Memory B cell (primary cell): ENCODE data around the gene PDE4D.

Experiments
- ATAC-seq: fragments of 150-1000 bp; cut with Tn5 transposase; 2 replicates; pipeline ENCODE4 v1.10.0; 2021; ENCODE audit warnings: low read depth, mild to moderate bottlenecking, moderate library complexity
- DNase-seq, 2 donors: peaks; one replicate each; pipeline ENCODE4 v3.0.0; 2022; ENCODE audit warnings: low spot score in 2 of 2
- H3K27ac Mint-ChIP-seq: one replicate; pipeline ENCODE4 v1.8.0; 2022; ENCODE audit warnings: mild to moderate bottlenecking, moderate library complexity, mixed read lengths
- H3K27me3 Mint-ChIP-seq: one replicate; pipeline ENCODE4 v1.8.0; 2022; ENCODE audit warnings: mixed read lengths
- H3K36me3 Mint-ChIP-seq: one replicate; pipeline ENCODE4 v1.8.0; 2022; ENCODE audit warnings: mild to moderate bottlenecking, mixed read lengths
- H3K4me1 Mint-ChIP-seq: one replicate; pipeline ENCODE4 v1.8.0; 2022; ENCODE audit warnings: mixed read lengths
- H3K4me3 Mint-ChIP-seq: one replicate; pipeline ENCODE4 v1.8.0; 2022; ENCODE audit warnings: mild to moderate bottlenecking, moderate library complexity, mixed read lengths
- H3K9me3 Mint-ChIP-seq: one replicate; pipeline ENCODE4 v1.8.0; 2022; ENCODE audit warnings: mixed read lengths

The PDE4D gene

DNA sequence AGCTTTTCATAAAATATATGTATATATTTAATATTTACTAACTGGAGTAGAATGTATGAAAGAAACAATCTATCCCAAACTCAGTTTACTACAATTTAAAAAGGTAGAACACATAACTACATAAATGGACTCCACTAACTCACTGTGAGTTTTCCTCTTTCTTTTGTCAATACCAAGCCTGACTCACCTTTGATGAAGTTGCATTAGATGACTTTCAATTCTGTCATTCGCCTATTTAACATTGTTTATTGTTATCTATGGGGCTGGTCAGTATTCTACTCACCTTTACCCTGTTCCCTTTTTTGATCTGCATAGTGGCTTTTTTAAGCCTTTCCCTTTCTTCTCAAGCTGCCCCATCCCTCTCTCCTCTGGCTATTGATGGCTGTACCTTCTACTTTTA, 680.9 kb downstream of the PDE4D start:
- no peak for DNase-seq
- Mint-ChIP-seq H3K9me3 (no peaks in the 10 kb centered on the region), H3K27me3 (no peaks in the 10 kb centered on the region), H3K36me3 (peaks cover 8% of the 10 kb centered on the region), H3K4me1 (no peaks in the 10 kb centered on the region), H3K27ac (no peak overlapping the region), H3K4me3 (no peak overlapping the region)
- no peak for ATAC-seq

DNA sequence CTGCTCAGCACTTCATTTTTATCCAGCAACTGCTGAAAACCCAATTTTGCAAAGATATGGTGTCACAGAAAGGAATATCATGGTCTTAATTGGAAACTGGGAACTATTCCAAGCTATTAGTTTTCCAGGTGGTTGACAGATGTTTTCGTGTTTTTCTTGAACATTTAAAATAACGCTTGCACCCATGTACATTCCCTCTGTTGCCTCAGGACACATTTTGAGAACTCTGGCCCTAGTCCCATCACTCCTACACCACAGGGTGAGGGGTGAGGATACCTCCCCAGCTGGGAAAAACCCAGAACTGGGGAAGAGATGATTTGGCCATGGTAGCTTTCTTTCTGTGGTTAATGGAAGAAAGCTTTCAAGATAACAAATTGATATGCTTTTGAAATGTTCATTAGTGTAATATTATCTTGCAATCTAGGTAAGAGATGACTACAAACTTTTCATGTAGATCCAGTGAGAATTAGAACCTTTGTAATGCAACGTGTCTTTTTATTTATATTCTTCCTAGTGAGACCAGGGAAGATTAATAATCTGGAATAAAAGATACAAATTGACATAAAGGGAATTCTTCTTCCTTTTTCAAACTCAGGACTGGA, 683.7 kb downstream of the PDE4D start:
- H3K27ac Mint-ChIP-seq = no peak overlapping the region
- H3K4me1 Mint-ChIP-seq = no peaks in the 10 kb centered on the region
- H3K27me3 Mint-ChIP-seq = no peaks in the 10 kb centered on the region
- H3K36me3 Mint-ChIP-seq = peaks cover 8% of the 10 kb centered on the region
- no peak for ATAC-seq
- H3K4me3 Mint-ChIP-seq = no peak overlapping the region
- no peak for DNase-seq
- no peaks in the 10 kb centered on the region for H3K9me3 Mint-ChIP-seq

DNA sequence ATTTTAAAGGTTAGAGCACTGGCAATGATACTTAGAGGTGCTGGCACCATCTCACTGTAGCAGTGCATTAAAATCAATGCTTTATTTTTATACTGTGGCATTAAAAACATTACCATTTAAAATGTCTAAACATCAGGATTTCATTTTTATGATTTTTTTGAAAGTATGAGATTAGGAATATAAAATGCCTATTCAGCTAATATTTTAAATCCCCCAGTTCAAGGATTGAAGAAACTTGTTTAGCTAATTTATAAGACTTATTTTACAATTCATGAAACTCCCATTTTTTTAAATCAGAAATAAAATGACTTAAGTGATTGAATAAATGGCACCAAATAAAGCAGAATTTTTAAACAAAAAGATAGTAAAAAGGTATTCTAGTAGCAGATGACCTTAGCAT, 685.1 kb downstream of the PDE4D start:
- Mint-ChIP-seq H3K27me3 (no peaks in the 10 kb centered on the region), H3K4me3 (no peak overlapping the region), H3K36me3 (peaks cover 5% of the 10 kb centered on the region), H3K27ac (no peak overlapping the region), H3K4me1 (no peaks in the 10 kb centered on the region), H3K9me3 (no peaks in the 10 kb centered on the region)
- DNase-seq = no peak
- ATAC-seq = no peak

DNA sequence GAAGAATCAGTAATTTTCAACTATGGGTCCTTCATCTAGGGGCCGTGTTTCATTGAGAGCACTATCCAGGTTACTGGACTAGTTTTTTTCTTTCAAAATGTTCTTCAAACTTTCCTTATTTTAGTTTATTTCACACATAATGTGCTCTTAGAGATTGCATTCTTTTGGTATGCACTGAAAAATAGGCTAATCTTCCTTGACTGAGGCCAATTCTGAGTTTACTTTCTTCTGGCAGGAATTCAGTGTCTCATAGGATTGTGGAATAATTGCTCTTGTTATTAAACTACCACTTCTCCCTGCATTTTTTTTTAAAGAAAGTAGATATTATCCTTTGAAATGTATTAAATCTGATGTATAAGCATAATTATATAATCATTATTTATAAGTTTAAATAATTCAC, 686.1 kb downstream of the PDE4D start:
- H3K4me1 Mint-ChIP-seq = no peaks in the 10 kb centered on the region
- H3K9me3 Mint-ChIP-seq = no peaks in the 10 kb centered on the region
- ATAC-seq (no peak), DNase-seq (no peak)
- H3K4me3 Mint-ChIP-seq = no peak overlapping the region
- no peak overlapping the region for H3K27ac Mint-ChIP-seq
- peaks cover 2% of the 10 kb centered on the region for H3K36me3 Mint-ChIP-seq
- H3K27me3 Mint-ChIP-seq = no peaks in the 10 kb centered on the region

DNA sequence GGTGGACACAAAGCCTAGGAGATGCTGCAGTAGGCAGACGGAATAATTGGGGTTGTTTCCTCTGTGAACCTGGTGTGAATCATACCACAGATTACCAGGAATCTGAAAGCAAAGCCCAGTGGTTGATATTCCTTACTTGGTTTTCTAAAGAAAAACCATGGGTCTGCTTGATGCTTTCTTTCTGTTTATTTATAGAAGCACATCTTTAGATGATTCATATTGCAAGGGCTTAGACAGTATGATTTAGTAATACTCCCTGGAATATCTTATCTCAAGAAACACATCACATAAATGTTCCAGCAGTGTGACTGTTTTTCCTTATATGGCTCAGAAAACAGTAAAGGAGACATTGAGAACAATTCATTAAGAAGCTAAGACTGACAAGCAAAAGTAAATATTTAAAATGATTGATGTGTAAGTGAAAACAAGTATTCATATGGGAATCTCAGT, 687.4 kb downstream of the PDE4D start:
- DNase-seq (no peak), ATAC-seq (no peak)
- Mint-ChIP-seq H3K9me3 (no peaks in the 10 kb centered on the region), H3K36me3 (peaks cover 2% of the 10 kb centered on the region), H3K4me1 (no peaks in the 10 kb centered on the region), H3K27me3 (no peaks in the 10 kb centered on the region), H3K27ac (no peak overlapping the region), H3K4me3 (no peak overlapping the region)

DNA sequence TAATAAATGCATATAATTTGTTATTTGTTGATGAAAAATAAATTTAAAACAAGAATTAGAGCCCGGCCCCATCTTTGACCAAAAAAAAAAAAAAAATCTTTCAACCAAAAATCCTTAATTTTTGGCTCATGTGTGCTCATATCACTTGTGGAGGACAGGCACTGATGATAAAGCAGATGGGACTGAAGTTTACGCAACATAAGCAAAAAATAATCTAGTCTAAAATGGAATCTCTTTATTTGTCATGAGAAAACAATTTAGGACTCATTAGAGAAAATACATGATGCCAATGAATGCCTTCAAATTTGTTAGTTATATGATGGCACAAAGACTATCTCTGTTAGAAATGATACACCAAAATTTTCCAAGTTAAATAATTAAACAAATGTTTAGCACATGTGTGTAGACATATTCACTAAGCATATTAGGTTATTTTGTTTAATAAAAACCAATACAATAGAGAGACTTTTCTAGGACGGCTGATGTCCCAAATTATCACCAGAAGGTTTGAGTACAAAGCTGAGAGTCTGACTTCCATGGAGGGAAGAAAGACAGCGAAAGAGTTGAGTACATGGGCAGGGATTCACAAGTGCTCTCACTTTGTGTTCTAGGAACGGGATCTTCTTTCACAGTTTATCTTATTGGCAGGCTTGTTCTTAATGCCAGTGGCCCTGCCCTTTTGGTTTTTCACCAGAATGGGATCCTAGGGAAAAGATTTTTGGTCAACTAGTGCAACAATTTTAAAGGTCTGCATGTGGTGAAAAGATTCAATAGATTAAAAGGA, 689.2 kb downstream of the PDE4D start:
- DNase-seq = no peak
- Mint-ChIP-seq H3K4me3 (no peak overlapping the region), H3K9me3 (no peaks in the 10 kb centered on the region), H3K36me3 (peaks cover 2% of the 10 kb centered on the region), H3K27me3 (no peaks in the 10 kb centered on the region), H3K27ac (no peak overlapping the region), H3K4me1 (no peaks in the 10 kb centered on the region)
- ATAC-seq = no peak

DNA sequence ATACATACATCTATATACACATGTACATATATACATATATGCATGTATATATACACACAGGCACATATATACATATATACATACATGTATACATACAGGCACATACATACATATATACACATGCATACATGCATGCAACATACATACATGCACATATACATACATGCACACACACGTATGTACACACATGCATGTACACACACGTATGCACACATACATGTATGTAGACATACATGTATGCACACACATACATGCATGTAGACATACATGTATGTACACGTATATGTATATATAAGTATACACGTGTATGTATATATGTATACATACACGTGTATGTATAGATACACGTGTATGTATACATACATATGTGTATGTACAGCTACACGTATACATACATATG, 693.7 kb downstream of the PDE4D start:
- DNase-seq = no peak
- Mint-ChIP-seq H3K27me3 (no peaks in the 10 kb centered on the region), H3K4me3 (no peak overlapping the region), H3K27ac (no peak overlapping the region), H3K4me1 (no peaks in the 10 kb centered on the region), H3K9me3 (no peaks in the 10 kb centered on the region), H3K36me3 (peaks cover 2% of the 10 kb centered on the region)
- ATAC-seq = no peak

DNA sequence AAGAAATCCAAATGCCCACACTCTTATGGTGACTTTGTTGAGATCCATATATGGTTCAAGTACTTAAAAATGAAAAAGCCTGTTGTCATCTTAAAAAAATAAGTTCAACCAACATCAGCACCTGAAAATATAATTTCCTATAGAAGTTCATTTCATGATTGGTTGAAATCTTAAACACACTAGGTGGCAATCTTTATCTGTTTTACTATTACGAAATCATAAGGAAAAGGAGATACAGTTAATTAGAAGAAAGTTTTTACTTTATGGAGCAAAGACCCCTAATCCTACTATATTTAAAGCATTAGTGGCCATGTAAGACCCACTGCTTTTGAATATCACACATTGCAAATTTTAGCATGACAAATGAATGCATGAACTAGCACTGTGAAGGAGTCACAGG, 694.7 kb downstream of the PDE4D start:
- Mint-ChIP-seq H3K4me1 (no peaks in the 10 kb centered on the region), H3K4me3 (no peak overlapping the region), H3K27me3 (no peaks in the 10 kb centered on the region), H3K27ac (peak overlapping the region; percentile 9), H3K36me3 (peaks cover 7% of the 10 kb centered on the region), H3K9me3 (no peaks in the 10 kb centered on the region)
- ATAC-seq (no peak), DNase-seq (no peak)

DNA sequence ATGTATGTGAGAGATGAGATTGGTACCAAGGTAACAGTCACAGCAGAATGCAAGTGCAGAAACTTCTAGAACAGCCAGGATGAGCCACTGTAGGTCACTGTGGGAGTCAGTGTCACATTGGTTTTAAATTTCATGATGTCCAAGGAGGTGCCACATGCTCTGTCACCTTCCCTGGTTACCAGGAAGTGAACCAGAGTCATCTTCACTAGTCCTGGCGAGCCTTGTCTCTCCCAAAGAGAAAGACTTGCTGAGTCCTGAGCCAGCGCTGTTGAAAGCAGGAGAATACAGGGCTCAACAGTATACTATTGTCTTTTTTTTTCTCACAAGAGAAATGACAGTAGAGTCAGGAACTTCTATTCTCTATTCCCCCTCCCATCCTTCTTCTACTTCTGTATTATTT, 695.2 kb downstream of the PDE4D start:
- ATAC-seq (no peak), DNase-seq (no peak)
- Mint-ChIP-seq H3K27me3 (no peaks in the 10 kb centered on the region), H3K36me3 (peaks cover 5% of the 10 kb centered on the region), H3K9me3 (no peaks in the 10 kb centered on the region), H3K4me3 (no peak overlapping the region), H3K27ac (peak overlapping the region; percentile 9), H3K4me1 (no peaks in the 10 kb centered on the region)

DNA sequence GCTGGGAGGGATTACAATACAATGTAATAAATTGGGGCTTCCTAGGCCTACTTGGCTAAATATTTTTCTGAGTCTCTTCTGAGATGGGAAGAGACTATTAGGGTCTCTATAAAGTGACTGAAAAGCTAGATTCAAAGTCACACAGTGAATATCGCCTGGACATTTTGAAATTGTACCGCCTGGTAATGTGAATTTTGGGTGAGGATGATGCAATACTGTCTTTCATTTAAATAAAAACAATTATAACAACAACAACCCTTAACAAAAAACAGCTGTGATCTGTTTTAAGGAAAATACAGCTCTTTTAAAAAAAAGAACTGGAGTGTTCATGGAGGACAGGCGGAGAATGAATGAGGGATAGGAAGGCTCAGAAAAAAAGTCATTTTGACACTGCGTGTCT, 695.6 kb downstream of the PDE4D start:
- Mint-ChIP-seq H3K27me3 (no peaks in the 10 kb centered on the region), H3K4me3 (no peak overlapping the region), H3K4me1 (no peaks in the 10 kb centered on the region), H3K9me3 (no peaks in the 10 kb centered on the region), H3K27ac (no peak overlapping the region), H3K36me3 (peaks cover 5% of the 10 kb centered on the region)
- no peak for DNase-seq
- ATAC-seq = no peak

DNA sequence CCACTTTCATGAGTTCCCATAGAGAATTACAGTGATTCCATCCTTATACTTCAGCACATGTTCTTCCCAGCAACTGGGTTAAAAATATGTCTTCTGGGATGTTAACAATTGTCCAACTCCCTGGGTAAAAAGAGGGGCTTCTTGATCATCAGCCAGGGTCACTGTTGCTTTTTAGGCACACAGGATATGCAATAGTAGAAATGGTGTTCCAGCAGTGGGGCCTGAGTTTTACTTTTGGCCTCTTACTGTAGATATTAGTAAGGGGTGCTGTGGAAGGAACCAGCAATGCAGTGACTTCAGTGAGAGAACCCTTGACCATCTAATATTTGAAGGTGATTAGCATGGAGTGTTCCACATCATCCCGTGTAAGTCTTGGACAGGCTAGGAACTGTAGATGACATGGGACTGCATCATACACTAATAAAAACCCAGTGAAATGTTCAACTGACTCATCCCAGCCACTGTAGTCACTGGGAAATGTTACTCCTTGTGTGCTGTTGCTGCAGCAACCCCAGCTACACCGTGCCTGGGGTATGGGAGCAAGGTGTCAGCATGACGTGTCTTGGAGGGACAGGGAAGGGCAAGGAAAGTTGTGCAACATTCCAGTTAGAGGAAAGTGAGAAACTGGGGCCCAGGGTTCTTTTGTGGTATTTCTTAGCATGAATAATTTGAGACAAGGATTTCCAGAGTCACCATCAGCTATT, 699.8 kb downstream of the PDE4D start:
- ATAC-seq (no peak), DNase-seq (no peak)
- H3K4me3 Mint-ChIP-seq = no peak overlapping the region
- H3K27me3 Mint-ChIP-seq = peaks cover 2% of the 10 kb centered on the region
- no peak overlapping the region for H3K27ac Mint-ChIP-seq
- no peaks in the 10 kb centered on the region for H3K4me1 Mint-ChIP-seq
- H3K9me3 Mint-ChIP-seq = no peaks in the 10 kb centered on the region
- peaks cover 5% of the 10 kb centered on the region for H3K36me3 Mint-ChIP-seq

DNA sequence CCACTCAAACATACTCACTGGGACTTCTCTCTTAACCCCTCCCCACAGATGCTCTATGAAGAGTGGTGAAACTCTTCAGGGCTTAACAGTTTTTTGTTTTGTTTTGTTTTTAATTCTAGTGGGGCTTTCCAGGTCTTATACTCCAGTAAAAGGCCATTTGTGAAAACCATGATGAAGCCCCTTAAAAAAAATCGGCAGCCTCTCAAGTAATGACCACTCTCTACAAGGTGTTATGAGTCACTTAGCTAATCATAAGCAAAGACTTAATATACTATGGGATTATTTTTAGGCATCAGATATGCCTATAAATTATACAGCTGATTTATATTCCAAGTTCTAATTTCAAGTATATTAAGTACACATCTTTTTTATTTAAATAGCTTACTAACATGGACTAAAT, 702.8 kb downstream of the PDE4D start:
- H3K4me3 Mint-ChIP-seq = no peak overlapping the region
- peaks cover 5% of the 10 kb centered on the region for H3K36me3 Mint-ChIP-seq
- H3K27ac Mint-ChIP-seq = no peak overlapping the region
- H3K27me3 Mint-ChIP-seq = peaks cover 2% of the 10 kb centered on the region
- DNase-seq (no peak), ATAC-seq (no peak)
- no peaks in the 10 kb centered on the region for H3K9me3 Mint-ChIP-seq
- peaks cover 3% of the 10 kb centered on the region for H3K4me1 Mint-ChIP-seq

DNA sequence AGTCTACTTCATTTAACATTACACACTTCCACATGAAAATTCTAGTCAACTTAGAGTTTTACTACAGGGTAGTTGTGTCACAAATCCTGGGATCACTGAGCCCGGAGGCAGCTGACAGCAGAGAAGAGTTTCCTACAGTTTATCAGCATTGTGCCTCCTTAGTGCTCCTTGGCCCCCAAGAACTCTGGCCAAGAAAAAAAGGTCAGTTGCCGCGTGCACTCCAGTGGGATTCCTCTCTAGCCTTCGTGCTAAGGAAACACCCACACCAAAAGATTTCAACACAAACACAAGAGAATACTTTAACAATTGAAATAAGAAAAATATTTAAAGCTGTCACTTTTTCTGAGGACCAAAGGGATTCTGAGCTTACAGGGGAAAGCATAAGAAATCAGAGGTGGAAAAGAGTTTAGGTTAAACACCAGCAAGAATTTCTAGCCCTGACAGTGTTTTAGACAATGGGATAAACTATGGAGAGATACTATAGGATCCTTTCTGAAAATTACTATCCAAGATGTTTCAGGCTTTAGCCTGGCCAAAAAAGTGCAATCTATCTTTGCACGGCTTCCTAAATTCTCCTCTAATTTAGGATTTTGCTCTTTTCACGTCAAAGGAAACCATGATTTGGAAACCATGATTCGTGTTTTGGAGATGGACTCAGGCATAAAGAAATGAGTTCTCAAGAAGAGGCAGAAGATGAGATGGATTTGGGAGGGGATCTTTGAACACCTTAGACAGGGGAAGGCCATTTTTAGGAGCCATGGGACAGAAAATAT, 703.9 kb downstream of the PDE4D start:
- Mint-ChIP-seq H3K27ac (peak overlapping the region; percentile 55), H3K9me3 (no peaks in the 10 kb centered on the region), H3K4me3 (no peak overlapping the region), H3K4me1 (peaks cover 3% of the 10 kb centered on the region), H3K36me3 (peaks cover 4% of the 10 kb centered on the region), H3K27me3 (peaks cover 2% of the 10 kb centered on the region)
- ATAC-seq (no peak), DNase-seq (no peak)
